Stimulated activated CD4-positive, alpha-beta T cell treated with anti-CD3 and anti-CD28 coated beads, Interleukin-1b, Interleukin-23, amount 100 ng/mL, for 4 hours (primary cell): ENCODE data around the gene RFT1.
"Not testable (repeated sequence)": the region's sequence is repeated elsewhere in the genome, so short reads cannot be mapped to it uniquely, and the experiment has no call there.

Experiments used
- DNase-seq, 2 donors: peaks; one replicate each; pipeline ENCODE4 v3.0.0-alpha.2; 2020; ENCODE audit warnings: low read depth in 2 of 2

RFT1 gene

DNA sequence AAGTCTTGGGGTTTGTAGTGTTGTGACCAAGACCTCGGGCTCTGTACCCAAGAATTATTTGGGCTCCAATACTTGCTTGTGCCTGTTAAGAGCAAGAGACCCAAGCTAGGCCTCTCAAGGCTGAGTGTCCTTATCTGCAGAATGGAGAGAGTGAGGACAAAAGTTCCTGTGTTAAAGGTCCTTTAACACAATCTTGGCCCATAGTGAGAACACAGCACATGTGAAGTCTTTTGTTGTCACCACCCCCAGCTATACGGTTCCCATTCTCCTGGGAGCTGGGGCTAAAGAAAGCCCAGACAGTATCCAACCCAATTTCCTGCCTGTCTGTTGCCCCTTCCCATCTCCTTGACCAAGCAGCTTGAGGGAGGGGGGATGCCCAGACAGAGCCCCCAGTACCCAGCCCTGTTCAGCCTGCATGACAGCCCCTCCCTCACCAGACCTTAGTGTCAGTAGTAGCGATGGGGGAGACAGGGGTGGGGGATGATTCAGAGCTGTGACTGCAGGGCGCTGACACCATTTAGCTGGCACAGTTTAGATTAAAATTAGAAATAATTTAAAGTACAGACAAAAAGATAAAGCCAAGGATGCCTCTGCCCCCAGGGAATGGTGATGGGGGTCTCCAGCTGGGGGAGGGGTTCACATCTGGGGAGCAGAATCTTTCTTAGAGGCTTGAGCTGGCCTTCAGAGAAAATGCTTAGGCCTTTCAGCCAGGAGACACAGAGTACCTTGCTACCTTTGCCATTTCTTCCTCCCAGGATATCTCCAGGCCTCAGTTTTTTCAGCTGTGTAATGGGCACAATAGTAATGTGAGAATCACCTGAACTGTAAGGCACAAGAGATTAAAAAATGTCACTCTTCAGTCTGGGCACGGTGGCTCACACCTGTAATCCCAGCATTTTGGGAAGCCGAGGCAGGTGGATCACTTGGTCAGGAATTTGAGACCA lies 33.5 kb upstream of the RFT1 start:
- DNase-seq, result no peak

DNA sequence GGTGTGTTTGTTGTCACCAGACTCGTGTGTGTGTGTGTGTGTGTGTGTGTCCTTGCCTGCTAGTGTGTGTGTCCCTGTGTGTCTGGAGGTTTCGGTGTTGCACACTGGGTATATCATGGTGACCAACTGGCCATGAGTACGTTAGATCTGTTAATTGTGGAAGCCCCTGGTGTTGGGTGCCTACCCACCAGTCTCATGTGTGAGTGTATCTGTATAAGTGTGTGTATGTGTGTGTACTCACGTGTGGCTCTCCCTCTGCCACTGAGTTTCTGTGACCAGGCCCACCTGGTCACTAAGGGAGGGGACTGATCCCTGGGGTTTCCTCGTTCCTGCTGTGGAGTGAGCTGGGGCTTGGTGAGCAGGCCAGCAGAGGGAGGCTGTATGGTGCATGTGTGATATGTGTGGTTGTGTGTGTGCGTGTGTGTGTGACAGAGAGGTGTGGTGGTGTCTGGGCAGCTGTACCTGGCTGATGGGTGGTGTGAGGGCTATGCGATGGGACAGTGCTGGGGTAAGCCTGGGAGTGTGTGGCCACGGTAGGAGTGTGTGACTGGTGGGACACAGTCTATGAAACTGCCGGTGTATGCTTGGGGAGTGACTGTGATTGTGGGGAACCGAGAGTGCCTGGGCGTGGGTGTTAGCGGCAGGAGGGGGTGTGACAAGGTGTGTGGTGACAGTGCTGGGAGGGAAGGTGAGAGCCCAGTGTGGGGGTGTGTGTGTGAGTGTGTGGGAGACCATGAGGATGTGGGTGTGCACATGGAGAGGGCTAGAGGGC lies 32.6 kb upstream of the RFT1 start:
- peak in 1 of 2 donors; percentile 48 for DNase-seq

DNA sequence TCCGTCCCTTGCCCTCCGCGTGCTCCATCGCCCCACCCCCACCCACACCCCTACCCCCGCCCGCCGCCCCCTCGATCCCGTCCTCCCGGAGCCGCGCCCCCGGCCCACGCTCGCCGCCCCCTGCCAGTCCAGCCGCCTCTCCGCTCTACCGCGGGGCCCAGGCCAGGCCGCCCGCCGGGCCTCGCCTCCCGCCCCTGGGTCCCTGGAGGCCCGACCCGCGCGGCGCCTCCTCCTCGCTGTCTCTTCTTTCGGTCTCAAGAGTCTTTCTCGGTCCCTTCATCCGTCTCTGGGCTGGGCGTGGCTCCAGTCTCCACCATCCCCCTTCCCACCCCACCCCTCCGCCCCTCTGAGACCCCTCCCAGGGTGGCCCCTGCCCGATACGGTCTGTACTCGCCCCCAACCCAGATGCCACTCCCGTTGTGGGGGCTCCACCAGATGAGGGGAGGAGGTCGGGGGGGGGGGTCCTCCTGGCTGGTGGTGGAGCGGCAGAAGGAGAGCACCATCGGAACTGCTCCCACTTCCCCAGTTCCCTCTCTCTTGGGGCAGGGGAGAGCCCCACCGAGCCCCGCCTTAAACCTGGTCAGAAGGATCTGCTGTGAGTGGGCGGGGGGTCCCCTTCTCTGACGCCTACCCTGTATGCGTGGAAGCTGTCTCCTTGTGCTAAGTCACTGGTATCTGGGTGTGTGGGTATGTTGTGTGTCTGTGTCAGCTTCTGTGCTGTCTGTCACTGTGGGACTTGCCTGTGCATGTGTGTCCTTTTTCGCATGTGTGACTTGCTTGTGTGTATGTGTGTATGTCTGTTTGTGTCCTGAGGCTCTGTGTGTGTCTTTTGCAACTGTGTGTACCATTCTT lies 31.8 kb upstream of the RFT1 start:
- DNase-seq, result peak; percentile 37 to 45

DNA sequence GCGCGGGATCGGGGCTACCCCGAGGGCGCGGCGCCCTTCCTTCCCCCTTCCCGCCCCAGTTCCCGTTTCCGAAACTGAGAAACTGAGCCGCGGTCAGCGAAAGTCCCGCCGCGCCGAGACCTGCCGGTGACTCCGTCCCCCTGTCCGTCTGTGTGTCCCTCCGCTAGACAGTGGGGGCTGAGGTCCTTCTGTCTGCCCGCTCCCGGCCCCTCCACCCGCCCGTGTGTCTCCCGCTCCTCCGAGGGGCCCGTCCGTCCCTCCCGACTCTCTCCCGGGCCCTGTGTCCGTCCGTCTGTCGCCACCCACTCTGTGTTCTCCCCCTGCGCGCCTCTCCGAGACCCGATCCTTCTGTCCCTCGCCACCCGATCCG lies 31.2 kb upstream of the RFT1 start:
- DNase-seq, result peak in 1 of 2 donors; percentile 5

DNA sequence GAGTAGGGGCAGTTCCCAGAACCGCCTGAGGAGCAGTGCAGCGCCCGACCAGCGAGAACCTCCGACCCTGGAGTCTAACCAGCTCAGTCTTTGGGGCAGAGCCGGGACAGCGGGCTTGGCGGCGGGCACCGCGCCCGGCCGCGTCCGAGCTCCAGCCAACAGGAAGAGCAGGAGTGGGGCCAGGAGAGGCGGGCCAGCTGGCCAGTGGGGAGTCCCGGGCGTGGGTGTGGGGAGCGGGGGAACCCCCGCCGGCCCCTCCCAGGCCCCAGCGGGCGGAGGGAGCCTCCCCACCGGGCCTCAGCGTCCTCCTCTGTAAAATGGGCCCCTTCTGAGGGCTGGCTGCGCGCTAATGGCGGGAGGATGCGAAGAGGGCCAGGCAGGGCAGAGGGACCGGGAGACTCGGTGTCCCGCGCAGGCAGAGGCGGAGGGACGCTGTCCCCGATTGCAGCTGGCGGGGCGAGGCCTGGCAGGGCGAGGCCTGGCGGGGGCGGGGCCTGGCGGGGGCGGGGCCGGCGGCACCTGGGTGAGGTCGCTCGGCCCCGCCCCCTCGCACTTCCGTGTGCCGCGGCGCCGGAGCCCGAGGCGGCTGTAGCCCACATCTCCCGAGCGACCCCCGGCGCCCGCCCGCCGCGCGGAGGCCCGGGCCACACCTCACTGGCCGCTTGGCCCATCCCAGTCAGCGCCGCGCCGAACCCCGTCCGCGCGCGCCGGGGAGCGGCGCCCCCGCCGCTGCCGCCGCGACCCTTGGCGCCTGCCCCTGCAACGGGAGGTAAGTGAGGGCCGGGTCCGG lies 30.6 kb upstream of the RFT1 start, which contains the start of gene PRKCD:
Gene PRKCD (plus strand): TSS at position 550 of the 790 bp plus-strand sequence. CDS start 17,214 bp downstream, outside the sequence.
- DNase-seq, result peak; percentile 72 to 80

DNA sequence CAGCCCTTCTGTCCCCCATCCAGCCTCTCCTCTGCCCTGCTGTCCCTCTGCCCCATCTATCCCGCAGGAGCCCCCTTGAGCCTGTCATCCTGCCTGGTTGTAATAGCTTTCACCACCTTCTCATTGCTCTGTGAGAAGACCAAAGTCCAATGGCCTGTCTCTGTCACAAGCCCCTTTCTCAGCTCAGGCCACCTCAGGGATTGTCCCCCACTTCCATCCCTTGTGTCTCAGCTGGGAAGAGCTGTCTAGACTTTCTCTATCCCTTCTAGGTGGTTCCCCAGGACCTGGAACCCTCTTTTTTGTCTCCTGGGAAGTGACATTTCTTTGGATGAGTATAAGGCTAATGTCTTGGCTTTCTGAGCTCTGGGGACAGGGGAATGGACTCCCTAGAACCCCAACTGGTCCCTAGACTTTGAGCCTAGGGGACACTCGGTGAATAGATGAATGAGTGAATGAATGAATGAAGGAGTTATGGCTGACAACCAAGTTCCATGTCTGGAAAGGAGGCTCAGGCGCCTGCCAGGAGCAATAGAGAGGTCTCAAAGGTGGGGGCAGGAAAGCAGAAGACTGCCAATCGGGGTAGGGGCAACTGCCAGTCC lies 29.9 kb upstream of the RFT1 start:
- DNase-seq, result no peak

DNA sequence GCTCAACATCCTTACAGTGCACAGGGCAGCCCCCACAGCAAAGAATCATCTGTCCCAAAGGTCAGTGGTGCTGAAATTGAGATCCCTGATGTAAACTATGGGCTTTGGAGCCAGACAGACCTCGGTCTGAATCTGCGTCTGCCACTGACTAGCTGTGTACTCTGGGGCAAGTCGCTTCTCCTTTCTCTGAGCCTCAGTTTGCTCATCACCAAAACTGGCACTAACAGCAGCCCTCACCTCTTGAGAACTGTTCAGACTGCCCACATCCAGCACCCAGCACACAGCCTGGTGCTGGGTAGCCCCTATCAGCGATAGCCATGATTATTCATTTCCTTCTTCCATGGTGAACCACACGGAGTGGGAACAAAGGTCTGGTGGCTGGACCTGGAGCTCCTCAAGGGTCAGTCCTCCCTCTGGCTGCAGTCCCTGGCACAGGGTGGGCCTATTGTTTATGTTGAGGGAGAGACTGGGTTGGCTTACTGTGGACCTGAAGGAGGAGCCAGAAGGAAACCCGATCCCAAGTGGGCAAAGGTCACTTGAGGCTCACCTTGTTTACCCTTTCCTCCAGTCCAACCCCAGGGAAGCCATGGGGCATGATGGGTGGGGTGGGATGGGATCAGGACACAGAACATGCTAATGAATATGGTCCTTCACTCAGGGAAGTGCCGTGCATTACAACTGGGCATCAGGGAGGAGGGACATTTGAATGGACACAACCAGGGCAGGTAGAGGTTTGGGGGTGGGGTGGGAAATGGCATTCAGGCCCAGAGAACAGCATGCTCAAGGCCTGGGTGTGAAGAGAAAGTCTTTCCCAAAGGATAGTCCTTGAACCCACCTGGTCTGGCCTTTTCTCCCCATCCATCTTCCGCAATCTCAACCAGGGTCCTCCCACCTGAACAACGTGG lies 29.2 kb upstream of the RFT1 start:
- no peak for DNase-seq

DNA sequence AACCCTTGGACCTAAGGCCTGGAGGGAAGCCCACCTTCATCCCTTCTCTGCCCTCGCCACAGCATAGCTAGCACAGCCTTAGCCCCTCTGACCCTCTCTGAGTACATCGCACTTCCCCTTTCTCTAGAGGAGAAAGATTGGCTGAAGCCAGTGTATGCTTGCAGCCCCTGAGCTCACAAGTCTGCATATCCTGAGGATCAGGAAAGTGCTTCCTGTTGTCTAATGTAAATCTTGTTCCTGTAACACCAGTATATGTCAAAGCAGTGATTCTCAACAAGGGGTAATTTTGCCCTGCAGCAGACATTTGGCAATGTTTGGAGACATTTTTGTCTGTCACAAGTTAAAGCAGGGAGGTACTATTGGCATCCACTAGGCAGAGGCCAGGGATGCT lies 28.5 kb upstream of the RFT1 start:
- no peak for DNase-seq

DNA sequence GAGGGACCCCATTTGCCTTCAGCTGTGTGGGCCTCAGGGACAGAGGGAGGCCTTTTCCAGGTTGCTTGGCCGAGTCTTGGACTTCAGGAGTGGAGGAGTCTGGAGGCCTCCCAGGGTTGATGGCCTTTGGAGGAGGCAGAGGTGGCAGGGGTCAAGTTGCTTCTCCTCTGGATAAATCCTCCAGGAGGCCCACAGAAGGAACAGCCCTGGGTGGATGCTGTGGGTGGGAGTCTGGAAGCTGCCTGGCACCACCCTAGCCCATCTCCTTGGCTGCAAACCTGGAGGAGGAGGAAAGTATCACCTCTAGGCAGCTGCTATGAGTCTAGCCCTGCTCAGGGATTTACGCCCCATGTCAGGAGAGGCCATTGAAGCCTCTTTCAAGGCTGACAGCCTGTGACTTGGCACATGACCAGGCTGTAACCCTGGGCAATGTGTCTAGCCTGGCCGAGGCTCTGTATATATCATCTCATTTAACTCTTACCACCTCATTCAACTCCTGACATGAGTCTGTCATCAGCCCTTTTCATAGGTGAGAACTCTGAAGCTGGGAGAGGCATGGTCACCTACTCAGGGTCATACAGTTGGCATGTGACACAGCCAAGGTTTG lies 27.8 kb upstream of the RFT1 start:
- DNase-seq, result no peak

DNA sequence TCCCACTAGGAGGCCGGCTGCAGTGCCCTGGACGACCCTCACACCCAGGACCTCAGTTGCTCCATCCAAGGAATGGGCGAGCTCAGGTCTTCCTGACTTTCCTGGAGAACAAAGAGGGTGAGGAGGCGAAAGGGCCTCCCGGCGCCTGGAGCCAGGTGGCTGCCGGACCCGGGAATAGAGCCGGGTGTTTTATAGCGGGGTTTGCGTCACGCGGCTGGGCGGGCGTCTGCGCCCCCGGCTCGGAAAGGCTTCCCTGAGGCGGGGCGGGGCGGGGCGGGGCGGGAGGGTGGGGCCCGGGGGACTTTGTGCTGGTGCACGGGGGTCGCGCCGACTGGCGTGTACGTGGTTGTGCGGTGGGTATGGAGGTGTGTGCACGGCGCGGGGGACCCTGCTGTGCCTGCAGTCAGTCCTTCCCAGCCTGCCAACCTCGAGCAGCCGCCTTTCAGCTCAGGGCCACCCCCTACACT lies 26.2 kb upstream of the RFT1 start:
- DNase-seq, result no peak

DNA sequence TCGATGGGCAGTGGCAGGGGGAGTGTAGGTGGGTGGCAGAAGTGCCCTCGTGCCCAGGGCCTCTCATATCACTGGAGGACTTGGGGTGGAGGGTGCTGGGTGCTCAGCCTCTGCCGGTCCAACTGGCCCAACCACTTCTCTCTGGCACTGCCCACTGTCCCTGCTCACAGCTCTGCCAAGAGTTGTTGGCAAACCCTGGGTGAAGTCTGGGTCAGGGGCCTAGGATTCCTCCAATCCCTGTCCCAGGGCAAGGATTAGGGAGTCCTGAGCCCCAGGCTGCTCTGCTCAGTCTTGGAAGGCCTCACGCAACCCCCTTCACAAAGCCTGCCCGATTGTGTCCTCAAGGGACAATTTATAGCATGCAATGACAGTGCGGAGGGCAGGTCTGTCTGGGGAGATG lies 25.5 kb upstream of the RFT1 start:
- no peak for DNase-seq

DNA sequence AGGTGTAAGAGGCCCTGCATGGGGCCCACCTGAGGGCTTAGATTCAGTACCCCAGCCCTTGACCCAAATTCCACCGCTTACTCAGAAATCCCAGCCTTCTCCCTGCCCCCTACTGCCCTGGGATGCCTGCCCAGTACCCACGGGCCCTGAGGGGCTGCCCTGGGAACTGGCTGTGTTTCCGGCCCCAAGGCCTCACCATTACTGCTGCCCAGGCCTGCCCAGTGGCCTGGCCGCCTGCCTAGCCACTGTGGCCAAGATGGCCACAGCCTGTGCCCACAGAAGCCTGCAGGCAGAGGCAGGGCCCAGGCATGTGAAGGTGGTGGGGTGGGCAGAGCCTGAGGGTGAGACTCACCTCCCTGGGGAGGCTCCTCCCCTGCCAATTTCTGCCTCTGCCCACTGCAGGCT lies 24.6 kb upstream of the RFT1 start:
- DNase-seq, result no peak

DNA sequence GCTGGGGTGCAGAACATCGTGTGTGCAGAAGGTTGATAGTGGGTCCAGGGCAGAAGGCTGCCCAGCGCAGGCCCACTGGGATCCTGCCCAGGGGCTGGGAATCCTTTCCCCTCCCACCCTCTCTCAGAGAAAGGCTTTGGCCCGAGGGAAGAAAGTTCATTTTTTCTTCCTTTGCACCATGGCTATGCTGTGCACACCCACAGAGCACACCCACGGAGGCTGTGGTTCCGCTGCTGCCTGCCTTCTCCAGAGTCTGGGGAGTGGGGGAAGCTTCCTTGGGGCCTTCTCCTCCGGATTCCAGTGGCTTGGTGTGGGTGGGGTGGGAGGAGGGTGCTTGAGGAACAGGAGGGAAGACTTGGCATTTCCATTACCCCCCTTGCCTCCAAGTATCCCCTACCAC lies 23.7 kb upstream of the RFT1 start:
- no peak for DNase-seq

DNA sequence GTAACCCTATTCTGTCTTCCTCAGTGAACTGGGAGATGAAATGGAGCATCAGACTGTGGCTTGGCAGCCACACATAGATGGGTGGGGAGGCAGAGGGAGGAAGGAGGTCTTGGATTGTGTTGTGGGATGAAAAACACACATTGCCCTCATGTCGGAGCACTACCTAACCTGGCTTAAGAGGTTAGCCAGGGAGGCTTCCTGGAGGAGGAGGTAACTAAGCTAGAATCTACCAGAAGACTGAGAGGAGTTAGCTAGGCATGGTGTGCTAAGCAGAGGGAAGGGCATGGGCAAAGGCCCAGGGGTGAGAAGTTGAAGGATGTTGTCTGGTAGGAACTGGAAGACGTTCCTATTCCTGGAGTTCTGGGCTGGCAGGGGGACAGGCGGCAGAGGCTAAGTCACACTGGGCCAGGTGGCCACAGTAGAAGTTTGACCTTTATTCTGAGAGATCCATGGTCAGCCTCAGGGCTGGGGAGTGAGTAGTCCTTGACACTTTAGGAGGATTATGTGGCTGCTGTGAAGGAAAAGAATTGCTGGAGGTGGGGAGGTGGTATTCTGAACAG lies 23.1 kb upstream of the RFT1 start:
- no peak for DNase-seq

DNA sequence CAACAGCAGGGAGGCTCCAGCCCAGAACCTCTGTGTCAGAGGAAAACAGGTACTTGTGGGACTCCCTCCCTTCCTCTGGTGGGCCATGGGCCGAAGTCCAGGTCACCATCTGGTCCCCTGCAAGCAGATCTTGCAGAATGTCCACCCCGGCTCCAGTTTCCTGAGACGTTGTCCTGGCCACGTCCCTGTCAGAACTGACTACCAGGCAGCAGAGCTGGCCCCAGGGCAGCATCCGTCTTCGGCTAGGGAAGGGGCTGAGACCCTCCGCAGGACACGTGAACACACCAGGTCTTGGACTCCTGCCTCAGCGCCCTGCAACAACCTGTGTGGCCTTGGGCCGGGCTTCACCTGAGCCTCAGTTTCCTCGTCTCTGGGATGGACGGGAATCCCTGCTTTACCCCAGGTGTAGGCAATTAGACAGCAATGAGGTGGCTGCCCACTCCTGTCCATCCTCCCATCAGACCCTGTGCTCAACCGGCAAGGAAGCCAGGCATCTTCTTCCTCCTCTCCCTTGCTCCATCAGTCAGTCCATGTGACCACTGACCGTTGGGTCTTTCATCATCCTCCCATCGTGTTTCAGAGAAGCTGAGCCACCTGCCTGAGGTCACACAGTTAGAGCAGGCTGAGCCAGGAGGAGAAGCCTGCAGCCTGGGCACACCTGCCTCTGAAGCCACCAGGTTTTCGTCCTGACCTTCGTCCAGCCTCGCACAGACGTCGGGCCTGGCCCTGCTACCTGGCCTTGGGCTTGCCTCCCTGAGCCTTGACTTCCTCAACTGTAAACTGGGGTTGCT lies 21.8 kb upstream of the RFT1 start:
- DNase-seq, result no peak

DNA sequence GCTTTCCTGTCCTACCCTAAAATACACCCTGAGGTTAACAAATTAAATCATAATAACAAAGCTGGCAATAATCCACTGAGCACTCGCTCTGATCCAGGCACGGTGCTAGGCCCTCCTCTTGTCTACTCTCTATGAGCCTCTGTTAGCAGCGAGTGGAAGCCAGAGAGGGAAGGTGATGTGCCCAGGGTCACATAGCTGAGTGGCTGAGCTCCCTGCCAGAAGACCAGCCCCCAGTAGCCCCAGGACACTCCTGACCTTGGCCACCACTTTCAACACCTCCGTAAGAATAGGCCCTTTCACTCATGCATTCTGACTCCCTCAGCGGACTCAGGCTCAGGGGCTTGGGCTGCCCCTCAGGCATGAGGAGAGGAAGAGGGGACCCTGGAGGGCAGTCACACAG lies 21.2 kb upstream of the RFT1 start:
- no peak for DNase-seq

DNA sequence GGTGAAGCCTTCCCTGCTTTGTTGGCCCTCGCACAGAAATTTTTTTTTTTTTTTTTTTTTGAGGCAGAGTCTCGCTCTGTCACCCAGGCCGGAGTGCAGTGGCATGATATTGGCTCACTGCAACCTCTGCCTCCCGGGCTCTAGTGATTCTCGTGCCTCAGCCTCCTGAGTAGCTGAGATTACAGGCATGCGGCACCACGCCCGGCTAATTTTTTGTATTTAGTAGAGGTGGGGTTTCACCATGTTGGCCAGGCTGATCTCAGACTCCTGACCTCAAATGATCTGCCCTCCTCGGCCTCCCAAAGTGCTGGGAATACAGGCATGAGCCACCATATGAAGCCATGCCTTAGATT lies 20.8 kb upstream of the RFT1 start:
- not testable (repeated sequence) for DNase-seq
